Colonic mucosa (tissue), 4 donors: Measurements from ENCODE around the gene SMAP1. TPM values are rescaled to one million over a fixed set of nuclear protein-coding genes. Genes with fewer than 3 reads are reported as not detected.

Experiments
- DNase-seq: peaks from one replicate; pipeline ENCODE4 v3.0.0-alpha.2; 2020
- H3K27ac ChIP-seq: fragments of 200-600 bp; one replicate; pipeline ENCODE4 v1.8.0; 2021
- H3K27me3 ChIP-seq: fragments of 200-600 bp; one replicate; pipeline ENCODE4 v1.8.0; 2021
- H3K36me3 ChIP-seq: fragments of 200-600 bp; one replicate; pipeline ENCODE4 v1.8.0; 2021
- H3K4me1 ChIP-seq: fragments of 200-600 bp; one replicate; pipeline ENCODE4 v1.8.0; 2021; ENCODE audit warnings: mild to moderate bottlenecking
- H3K4me3 ChIP-seq: fragments of 200-600 bp; one replicate; pipeline ENCODE4 v1.8.0; 2021
- H3K9ac ChIP-seq, 2 donors: one replicate each; pipeline ENCODE4 v1.7.0; 2013; ENCODE audit warnings: control low read depth in 2 of 2, low read depth in 2 of 2, low read length in 2 of 2
- H3K9me3 ChIP-seq: fragments of 200-600 bp; one replicate; pipeline ENCODE4 v1.8.0; 2021
- CTCF ChIP-seq: fragments of 200-600 bp; IDR thresholded peaks from one replicate; pipeline ENCODE4 v1.8.0; 2022; ENCODE audit warnings: antibody characterized with exemption, mild to moderate bottlenecking
- intact Hi-C: fragments of 100-400 bp; cut with DNase I; formaldehyde crosslinking; loops from one replicate; pipeline ENCODE4 v1.14.1; 2022
- total RNA-seq, 2 donors: library from RNA; stranded (reverse); fragmentation: NEBNext Ultra II Directional in 1 of 2; extraction: Animal tissue kit (Norgen Biotek cat#: 25700) in 1 of 2; gene quantifications; one replicate each; pipeline ENCODE4 v1.2.1, GENCODE V29; 2021
- donor health status: healthy.
- donor health status: DM: no; HTN: no; CAD: no.
- donor health status: DM: no; HTN: no; CAD: no.

Gene SMAP1
- total RNA-seq, 2 donors from 2014 or later = 42.3 to 62.8 TPM

GRCh38 chr6:70847106-70848084, 179.7 kb downstream of the SMAP1 start:
- Histone ChIP-seq H3K27ac (no peak overlapping the region), H3K27me3 (no peaks in the 10 kb centered on the region), H3K9me3 (no peaks in the 10 kb centered on the region), H3K4me3 (no peak overlapping the region), H3K9ac (no peak overlapping the region), H3K36me3 (no peaks in the 10 kb centered on the region), H3K4me1 (no peaks in the 10 kb centered on the region)
- intact Hi-C loops = no loop called here
- no peak for DNase-seq
- no peak for TF ChIP-seq CTCF

GRCh38 chr6:70849348-70850069, 181.8 kb downstream of the SMAP1 start:
- H3K9me3 ChIP-seq = no peaks in the 10 kb centered on the region
- intact Hi-C loops = no loop called here

GRCh38 chr6:70852667-70853246, 185.1 kb downstream of the SMAP1 start:
- no peak overlapping the region for H3K27ac ChIP-seq
- no peak for DNase-seq
- H3K9ac ChIP-seq = no peak overlapping the region
- no peak for TF ChIP-seq CTCF
- no peaks in the 10 kb centered on the region for H3K4me1 ChIP-seq
- no peaks in the 10 kb centered on the region for H3K9me3 ChIP-seq
- H3K4me3 ChIP-seq = no peak overlapping the region
- intact Hi-C loops = no loop called here
- no peaks in the 10 kb centered on the region for H3K27me3 ChIP-seq
- H3K36me3 ChIP-seq = no peaks in the 10 kb centered on the region

More at GRCh38 chr6:70849348-70850069, 181.8 kb downstream of the SMAP1 start:
- no peak for TF ChIP-seq CTCF
- no peak for DNase-seq
- H3K36me3 ChIP-seq = no peaks in the 10 kb centered on the region
- H3K9ac ChIP-seq = no peak overlapping the region
- no peaks in the 10 kb centered on the region for H3K4me1 ChIP-seq
- H3K27ac ChIP-seq = no peak overlapping the region
- no peak overlapping the region for H3K4me3 ChIP-seq
- H3K27me3 ChIP-seq = no peaks in the 10 kb centered on the region

- no peak for TF ChIP-seq CTCF
- no peaks in the 10 kb centered on the region for H3K36me3 ChIP-seq
Observed at GRCh38 chr6:70857387-70858077, 189.8 kb downstream of the SMAP1 start.

GRCh38 chr6:70860045-70860444, 192.4 kb downstream of the SMAP1 start:
- H3K36me3 ChIP-seq = no peaks in the 10 kb centered on the region
- intact Hi-C loops = no loop called here

More at GRCh38 chr6:70857387-70858077, 189.8 kb downstream of the SMAP1 start:
- no peak for DNase-seq
- Histone ChIP-seq H3K4me1 (no peaks in the 10 kb centered on the region), H3K9me3 (no peaks in the 10 kb centered on the region), H3K27ac (no peak overlapping the region), H3K27me3 (no peaks in the 10 kb centered on the region), H3K9ac (no peak overlapping the region), H3K4me3 (no peak overlapping the region)
- intact Hi-C loops = no loop called here

More at GRCh38 chr6:70860045-70860444, 192.4 kb downstream of the SMAP1 start:
- Histone ChIP-seq H3K4me1 (no peaks in the 10 kb centered on the region), H3K4me3 (no peak overlapping the region), H3K27ac (no peak overlapping the region), H3K9ac (no peak overlapping the region), H3K9me3 (no peaks in the 10 kb centered on the region), H3K27me3 (no peaks in the 10 kb centered on the region)
- no peak for TF ChIP-seq CTCF
- no peak for DNase-seq
